Measurements from ENCODE around the gene MAGEB4.
"Not testable (repeated sequence)": the region's sequence is repeated elsewhere in the genome, so short reads cannot be mapped to it uniquely, and the experiment has no call there.

The MAGEB4 gene, protein sequence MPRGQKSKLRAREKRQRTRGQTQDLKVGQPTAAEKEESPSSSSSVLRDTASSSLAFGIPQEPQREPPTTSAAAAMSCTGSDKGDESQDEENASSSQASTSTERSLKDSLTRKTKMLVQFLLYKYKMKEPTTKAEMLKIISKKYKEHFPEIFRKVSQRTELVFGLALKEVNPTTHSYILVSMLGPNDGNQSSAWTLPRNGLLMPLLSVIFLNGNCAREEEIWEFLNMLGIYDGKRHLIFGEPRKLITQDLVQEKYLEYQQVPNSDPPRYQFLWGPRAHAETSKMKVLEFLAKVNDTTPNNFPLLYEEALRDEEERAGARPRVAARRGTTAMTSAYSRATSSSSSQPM

DNA sequence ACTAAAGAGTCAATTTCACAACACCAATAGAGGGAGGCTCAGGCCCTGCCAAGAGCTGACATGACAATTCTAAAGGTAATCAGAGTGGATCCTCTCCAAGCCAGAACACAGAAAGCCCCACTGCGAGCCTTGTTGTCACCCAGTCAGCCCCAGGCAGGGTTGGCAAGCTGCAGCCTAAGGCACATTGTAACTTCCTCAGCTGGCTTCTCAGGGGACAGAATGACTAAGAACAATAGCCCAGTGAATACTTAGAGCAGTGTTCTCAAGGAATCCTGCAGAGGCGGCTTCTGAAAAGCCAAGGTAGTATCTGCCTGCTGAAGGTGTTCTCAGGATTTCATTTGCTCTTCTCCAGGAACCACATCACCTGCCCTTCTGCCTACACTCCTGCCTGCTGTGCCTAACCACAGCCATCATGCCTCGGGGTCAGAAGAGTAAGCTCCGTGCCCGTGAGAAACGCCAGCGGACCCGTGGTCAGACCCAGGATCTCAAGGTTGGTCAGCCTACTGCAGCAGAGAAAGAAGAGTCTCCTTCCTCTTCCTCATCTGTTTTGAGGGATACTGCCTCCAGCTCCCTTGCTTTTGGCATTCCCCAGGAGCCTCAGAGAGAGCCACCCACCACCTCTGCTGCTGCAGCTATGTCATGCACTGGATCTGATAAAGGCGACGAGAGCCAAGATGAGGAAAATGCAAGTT lies at the start of gene MAGEB4:
Gene MAGEB4, plus strand, starts transcription at position 277 of the 692 bp plus-strand sequence. Its CDS starts 136 bp downstream, at position 413.
- DNase-seq, result no peak

DNA sequence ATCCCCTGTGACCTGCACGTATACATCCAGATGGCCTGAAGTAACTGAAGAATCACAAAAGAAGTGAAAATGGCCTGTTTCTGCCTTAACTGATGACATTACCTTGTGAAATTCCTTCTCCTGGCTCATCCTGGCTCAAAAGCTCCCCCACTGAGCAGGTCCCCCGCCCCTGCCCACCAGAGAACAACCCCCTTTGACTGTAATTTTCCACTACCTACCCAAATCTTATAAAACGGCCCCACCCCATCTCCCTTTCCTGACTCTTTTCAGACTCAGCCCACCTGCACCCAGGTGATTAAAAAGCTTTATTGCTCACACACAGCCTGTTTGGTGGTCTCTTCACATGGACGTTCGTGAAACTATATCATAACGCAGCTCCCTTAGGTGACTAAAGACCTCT lies 47.9 kb upstream of the MAGEB4 start:
- DNase-seq, result not testable (repeated sequence)

DNA sequence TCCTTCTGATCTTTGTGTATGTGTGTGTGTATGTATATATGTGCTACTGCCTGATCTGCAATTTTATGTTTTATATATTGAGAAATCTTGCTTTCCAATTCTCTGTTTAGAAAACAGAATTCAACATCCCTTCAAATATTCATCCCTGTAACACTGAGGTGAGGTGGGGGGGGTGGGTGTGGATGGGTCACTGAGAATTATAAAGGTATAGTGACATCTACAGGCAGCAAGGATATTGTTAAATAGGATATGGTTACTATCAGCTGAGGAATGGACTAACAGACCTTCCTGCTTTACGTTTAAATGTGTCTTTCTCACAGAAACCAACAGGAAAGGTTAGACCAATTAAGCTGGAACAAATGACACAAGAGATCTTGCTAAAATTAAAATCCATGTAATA lies 45.5 kb upstream of the MAGEB4 start:
- peak; percentile 25 for DNase-seq

DNA sequence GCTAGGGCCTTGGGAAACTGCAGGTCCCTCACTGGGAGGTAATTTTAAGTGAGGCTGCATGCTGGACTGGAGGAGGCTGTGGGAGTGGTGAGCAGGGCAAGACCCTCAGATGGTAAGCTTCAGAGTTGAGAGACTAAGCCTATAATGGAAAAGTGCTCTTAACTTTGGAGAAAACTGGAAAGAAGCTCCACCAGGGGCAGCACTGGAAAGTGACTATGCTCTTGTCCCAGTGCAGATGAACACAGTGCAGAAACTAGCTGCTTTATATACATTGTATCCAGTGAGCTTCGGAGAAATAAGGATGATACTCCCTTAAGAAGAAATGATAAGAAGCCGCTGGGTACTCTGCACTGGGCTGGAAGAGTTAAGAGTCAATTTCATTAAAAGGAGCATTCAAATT lies 29.6 kb upstream of the MAGEB4 start:
- no peak for DNase-seq

DNA sequence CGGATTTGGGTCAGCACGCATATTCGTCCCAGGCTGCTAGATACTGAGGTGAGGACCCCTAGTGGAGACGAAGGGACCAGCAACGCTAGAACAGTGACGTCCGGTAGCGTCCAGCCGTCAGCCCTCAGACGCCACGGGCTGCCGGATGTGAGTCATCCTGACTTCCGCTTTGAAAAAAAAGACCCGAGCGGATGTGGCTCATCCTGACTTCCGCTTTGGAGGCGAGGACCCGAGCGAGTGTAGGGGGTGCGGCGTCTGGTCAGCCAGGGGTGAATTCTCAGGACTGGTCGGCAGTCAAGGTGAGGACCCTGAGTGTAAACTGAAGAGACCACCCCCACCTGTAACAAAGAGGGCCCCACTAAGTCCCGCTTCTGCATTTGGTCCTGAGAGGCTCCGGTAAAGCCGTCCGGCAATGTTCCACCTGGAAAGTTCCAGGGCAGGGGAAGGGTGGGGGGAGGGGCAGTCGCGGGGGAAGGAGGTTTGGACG lies 26.4 kb upstream of the MAGEB4 start, which contains the start of gene MAGEB2:
Gene MAGEB2, plus strand, starts transcription at position 207 of the 487 bp plus-strand sequence. CDS start 3,018 bp downstream, outside the sequence.
- no peak for DNase-seq

DNA sequence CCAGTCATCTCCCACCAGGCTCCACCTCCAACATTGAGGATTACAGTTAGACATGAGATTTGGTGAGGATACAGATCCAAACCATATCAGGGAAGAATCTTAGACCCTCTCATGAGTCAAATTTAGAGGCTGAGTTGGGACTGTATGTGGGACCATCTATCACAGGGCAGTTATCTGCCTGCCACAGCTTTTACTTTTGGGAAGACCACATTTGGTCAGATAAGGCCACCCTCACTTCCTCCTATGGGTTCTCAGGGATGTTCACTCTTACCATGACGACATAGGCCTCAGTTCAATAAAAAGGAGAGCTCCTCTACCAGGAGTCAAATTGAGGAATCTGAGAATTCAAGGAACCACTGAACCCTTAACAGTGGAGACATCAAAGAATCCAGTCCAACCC lies 24.3 kb upstream of the MAGEB4 start:
- DNase-seq, result no peak

DNA sequence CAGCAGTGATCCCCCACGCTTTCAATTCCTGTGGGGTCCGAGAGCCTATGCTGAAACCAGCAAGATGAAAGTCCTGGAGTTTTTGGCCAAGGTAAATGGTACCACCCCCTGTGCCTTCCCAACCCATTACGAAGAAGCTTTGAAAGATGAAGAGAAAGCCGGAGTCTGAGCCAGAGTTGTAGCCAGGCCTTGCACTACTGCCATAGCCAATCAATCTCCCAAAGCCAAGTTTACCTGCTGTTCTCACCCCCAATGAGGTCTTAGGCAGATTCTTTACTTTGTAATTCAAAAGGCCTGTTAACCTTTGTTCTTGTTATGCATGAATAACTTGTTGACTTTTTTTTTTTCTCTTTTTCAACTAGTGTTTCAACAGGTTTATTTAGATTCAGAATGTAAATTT lies 22.4 kb upstream of the MAGEB4 start:
- DNase-seq, result peak; percentile 14

DNA sequence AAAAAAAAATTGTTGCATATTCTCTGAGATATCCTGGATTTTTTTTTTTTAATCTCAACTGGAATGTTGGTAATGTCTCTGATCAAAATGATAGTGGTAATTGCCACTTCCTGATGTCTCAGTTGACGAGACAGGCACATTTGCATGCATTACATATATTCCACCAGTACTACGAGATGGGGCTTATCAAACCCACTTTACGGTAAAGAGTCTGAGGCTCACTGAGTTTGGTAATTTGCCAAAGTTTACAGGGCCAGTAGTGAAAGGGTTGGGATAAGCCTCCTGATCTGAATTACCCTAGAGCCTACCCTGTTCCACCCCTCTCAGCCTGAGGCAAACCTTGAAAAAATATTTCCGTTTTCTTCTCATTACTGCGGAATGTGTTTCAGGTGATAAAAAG lies 21.1 kb upstream of the MAGEB4 start:
- DNase-seq, result no peak

DNA sequence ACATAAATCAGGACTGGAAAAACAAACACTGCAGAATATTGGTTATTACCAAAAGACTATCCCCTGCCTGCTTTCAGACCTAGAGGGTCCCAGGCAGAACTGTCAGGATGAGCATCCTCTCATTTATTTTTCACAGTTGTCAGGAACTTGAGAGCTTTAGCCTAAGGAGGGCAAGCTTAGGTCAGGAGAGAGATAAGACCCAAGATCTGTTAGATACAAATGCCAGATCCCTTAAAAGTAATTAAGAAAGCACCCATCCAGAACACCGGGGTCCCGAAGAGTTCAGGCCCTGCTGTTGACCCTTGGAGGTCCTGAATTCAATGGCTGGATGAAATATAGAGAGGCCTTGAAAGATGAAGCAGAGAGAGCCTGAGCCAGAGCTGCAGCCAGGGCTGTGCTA lies 17.3 kb upstream of the MAGEB4 start:
- no peak for DNase-seq

DNA sequence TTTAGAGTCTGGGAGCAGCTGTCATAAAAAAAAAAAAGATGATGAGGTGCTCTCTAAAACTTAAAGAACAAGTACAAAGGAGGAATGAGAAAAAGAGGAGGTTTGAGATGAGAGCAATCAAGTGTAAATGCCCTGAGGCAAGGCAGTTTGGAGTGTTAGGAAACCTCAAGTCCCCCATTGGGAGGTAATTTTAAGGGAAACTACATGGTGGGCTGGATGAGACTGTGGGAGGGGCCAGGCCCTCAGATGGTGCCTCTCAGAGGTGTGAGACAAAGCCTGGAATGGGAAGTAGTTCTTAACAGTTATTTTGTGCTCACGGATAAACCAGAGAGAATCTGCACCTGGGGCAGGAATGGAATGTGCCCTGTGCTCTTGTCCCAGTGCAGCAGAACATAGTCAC lies 13.3 kb upstream of the MAGEB4 start:
- no peak for DNase-seq

DNA sequence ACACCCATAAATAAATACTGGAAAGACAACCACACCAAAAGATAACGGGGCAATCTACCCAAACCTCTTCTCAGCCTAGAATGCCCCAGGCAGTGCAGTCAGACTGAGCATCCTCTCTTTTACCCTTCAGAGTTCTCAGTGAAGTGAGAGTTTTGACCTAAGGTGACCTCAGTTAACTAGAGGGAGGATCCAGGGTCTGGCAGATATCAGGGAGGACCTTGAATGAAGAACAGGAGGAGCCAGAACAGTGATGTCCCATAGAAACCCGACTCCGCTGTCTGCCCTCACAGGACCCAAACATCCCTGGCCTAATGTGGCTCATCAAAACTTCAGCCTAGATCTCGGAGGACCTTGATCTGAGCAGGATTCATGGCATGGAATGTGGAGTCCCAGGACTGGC lies 11.4 kb upstream of the MAGEB4 start, which contains the start of gene MAGEB3:
Gene MAGEB3, plus strand, starts transcription at position 263 of the 400 bp plus-strand sequence. CDS start 5,268 bp downstream, outside the sequence.
- no peak for DNase-seq

DNA sequence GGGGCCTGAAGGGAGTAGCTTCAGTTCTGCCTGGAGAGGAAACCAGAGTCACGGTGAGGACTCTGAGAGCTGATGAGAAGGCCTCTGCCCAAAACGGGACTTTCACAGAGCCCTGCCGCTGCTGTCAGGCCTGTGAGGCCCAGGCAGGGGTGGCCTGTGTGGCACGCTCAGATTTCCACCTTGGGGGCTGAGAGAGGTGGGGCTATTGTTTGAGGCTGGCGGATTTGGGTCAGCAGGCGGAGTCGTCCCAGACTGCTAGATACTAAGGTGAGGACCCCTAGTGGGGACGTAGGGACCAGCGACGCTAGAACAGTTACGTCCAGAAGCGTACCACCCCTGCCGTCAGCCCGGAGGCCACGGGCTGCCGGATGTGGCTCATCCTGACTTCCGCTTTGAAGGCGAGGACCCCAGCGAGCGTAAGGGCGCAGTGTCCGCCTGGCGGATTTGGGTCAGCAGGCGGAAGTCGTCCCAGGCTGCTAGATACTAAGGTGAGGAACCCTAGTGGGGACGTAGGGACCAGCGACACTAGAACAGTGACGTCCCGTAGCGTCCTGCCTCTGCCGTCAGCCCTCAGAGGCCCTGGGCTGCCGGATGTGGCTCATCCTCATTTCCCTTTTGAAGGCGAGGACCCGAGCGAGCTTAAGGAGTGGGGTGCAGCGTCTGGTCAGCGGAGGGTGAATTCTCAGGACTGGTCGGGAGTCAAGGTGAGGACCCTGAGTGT lies 5.1 kb downstream of the MAGEB4 start, which contains the start of gene MAGEB1:
Gene MAGEB1, plus strand, starts transcription at position 378 of the 721 bp plus-strand sequence. CDS start 3,348 bp downstream, outside the sequence.
- no peak for DNase-seq

DNA sequence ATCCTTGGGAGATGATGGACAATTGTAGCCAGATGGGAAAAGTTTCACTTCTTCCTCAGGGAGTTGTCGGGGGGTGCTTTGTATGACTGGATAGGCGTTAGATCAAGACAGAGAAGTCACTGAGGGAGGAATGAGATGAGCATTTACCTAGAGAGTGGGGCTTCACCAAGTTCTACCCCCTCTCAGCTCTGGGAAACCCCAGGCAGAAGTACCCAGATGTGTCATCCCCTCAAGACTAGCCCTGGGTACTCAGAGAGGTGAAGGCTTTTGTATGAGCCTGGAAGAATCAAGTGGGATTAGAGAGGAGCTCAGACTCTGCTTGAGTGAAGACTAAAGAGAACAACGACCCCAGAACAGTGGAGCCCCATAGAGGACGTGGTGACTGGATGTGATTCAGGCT lies 7.1 kb downstream of the MAGEB4 start:
- DNase-seq, result no peak

DNA sequence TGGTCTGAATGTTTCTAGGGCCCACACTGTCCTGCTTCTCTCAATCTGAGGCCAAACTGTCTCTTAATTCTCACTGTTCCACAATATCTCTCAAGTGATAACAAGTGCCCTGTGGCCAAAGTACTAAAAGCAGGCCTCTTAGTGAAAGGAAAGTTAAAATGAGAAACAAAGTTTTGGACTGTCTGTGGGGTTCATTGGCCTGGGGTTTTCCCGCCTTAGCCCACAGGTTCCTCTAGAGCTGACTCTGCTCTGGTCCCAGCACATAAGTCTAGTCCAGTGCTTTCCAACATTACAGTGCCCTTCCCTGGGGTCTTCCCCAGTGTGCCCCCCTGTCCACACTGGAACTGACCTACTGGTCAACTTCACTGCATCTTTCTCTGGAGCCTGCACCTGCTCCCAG lies 11.5 kb downstream of the MAGEB4 start:
- DNase-seq, result no peak

DNA sequence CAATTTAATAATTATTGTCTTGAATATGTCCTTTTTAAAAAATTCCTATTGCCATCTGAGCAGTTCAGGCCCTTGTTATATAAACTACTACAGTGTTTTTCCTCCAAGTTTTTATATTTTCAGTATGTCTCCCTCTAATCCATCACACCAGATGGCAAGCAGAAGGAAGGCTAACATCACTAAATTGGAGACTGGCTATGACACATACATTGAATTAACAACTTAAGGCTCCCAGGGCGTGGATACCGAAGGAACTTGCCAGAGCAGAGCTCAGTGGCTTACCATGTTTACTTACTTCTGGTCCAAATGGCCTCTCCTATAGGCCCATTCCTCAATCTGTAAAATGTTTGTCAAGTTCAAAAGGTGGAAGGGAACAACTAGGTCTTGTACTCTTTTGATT lies 18.1 kb downstream of the MAGEB4 start:
- DNase-seq, result no peak

DNA sequence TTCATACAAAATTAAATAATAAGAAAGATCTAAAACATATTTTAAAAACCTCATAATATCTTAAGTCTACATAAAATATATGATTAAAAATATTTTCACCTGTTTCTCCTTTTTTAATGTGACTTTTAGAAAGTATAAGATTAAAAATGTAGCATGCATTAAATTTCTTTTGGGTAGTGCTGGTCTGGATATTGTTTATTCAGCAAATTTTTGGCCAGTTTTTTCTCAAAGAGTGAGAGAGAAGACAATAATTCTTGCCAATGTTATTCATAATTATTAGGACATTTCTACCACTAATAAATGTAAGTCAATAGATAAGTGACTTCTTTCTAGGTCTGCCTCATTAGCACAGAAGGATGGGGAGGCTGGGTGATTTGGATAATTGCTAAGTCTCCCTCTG lies 19.2 kb downstream of the MAGEB4 start:
- DNase-seq, result no peak

DNA sequence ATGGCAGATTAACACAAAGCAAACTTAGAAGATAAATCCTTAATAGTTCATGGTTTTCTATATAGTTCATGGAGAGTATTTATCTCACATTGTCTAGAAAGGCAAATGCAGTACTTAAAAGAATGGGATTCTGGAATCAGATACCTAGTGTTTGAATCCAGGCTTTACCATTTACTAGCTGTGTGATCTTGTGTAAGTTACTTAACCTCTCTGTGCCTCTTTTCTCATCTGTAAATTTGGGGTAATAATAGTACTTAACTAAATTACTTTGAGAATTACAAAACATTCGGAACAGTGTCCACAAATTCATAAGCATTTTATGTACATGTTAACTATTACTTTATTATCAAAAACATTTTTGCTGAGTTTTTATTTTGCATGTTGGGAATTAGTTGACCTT lies 21.0 kb downstream of the MAGEB4 start:
- no peak for DNase-seq

DNA sequence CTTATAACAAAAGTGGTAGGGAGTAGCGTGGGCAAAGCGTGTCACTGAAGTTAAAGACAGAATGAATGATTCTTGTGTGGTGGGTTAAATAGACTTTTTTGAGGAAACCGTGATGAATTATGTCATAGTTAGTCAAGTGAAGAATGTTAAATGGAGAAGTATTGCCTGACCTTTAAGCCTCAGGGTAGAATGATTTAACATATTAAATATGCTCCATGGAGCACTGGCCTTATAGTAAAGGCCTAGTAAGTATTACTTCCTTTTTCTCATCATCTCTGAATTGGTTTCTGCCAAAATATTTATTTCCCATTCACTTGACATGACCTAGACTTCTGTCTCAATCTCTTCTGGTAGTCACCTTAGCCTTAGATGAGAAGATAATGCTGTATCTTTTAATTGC lies 28.8 kb downstream of the MAGEB4 start:
- no peak for DNase-seq

DNA sequence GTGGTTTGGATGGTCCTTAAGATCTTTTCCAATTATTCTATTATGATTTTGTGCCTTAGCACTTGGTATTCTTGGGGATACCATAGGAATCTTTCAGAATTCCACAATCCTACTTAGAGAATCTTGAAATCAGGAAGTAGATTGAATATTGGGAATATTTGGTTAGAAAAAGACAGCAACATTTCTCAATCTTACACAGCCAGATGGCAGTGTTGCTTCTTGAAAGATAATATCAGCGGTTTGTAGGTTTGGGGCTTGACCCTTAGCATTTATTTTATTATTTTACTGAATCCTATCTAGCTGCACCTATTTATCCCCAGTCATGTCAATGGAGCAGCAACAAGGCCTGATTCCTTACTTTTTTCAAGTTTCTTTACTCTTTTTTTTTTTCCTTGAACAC lies 33.7 kb downstream of the MAGEB4 start:
- DNase-seq, result peak; percentile 20

DNA sequence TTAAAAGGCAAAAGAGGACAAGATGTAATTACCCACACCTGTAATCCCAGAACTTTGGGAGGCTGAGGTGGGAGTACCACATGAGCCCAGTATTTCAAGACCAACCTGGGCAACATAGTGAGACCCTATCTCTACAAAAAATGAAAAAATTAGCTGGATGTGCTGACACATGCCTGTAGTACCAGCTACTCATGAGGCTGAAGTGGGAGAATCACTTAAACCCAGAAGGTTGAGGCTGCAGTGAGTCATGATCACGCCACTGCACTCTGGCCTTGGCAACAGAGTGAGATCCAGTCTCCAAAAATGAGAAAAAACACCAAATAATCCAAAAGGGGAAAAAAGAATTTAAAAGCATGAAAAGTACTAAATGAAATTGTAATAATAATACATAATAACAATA lies 36.6 kb downstream of the MAGEB4 start:
- no peak for DNase-seq

DNA sequence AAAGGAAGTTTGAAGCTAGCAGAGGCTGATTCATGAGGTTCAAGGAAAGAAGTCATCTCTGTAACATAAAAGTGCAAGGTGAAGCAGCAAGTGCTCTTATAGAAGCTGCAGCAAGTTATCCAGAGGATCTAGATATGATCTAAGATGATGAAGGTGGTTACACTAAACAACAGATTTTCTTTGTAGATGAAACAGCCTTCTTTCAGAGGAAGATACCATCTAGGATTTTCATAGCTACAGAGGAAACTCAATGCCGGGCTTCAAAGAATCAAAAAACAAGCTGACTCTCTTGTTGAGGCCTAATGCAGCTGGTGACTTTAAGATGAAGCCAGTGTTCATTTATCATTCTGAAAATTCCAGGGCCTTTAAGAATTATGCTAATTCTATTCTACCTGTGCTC lies 38.6 kb downstream of the MAGEB4 start:
- DNase-seq, result no peak

DNA sequence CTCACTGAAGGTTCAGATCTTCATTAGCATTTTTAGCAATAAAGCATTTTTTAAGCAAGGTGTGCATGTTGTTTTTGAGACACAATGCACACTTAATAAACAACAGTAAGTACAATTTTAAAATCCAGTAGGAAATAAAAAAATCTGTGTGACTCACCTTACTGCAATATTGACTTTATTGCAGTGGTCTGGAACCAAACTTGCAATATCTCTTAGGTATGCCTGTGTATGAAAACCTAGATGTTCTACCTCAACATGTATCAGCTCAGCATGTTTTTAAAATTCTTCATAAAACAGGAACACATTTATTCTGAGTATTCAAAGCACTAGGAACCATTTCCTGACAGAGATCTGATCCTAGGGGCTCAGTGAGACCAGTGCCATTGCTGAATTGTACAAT lies 40.7 kb downstream of the MAGEB4 start:
- no peak for DNase-seq

DNA sequence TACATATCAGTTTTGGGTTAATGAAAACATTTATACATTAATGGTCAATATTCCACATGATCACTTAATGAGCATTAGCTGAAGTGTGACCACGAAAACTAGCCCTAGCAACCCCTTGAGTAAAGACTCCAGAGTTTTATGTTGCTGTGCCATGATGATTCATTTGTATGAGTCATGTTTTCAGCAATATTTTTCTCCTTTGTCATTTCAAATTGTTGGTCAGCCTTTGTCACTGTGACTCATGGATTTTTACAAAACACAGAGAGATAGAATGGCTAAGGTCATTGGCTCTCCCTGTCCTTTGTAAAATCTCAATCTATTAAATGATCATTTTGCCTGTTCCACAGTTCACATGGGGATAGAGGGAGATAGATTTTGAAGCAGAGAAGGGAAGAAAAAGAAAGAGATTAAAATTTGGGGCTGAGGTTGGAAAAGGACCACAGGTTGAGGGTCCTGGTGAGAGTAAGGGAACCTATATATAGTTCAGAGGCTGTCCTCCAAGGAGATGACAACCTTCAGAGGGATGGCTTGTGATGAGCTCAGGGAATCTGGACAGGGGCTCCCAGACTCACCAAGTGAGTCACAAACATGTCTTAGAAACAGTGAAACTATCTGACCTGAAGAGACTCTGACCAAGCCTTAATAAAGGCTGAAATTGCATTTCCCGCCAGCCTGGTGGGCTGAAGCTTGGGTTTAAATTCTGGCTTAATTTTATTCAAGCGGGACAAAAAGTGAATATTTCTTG lies 41.8 kb downstream of the MAGEB4 start:
- DNase-seq, result no peak

Measured in NCI-H510A treated with DMSO at 0.1 percent for 48 hours (cell line).